Measurements from ENCODE around the gene MAPK6. TPM values are rescaled to one million over a fixed set of nuclear protein-coding genes. Genes with fewer than 3 reads are reported as not detected.
"Not testable (repeated sequence)": the region's sequence is repeated elsewhere in the genome, so short reads cannot be mapped to it uniquely, and the experiment has no call there.

Gene MAPK6
- total and polyA plus RNA-seq, 12 donors: 2.9 to 48.0 (median 17.1) TPM

- TF ChIP-seq CTCF (IDR thresholded peaks at IDR 0.05) (no peak), POLR2A (IDR thresholded peaks at IDR 0.05) (no peak)
- H3K9me3 ChIP-seq (replicated peaks in 1 of 3): no peaks in the 10 kb centered on the region
- peaks cover 0 to 3% of the 10 kb centered on the region in 2 donors for H3K4me1 ChIP-seq (replicated peaks in 1 of 2)
- intact Hi-C loops (cut with DNase I): no loop called here
- DNase-seq: no peak
- H3K36me3 ChIP-seq (replicated peaks in 1 of 2): peaks cover 0 to 4% of the 10 kb centered on the region in 2 donors
- H3K4me3 ChIP-seq: no peak overlapping the region
- no peak overlapping the region for H3K27ac ChIP-seq
- 97 to 100% (median 98%) methylated on average over 1 of the region's 1 CpG for WGBS, 4 donors
- H3K27me3 ChIP-seq: no peaks in the 10 kb centered on the region
These were observed 31.4 kb downstream of the MAPK6 start for GRCh38 chr15:52050416-52050815.

GRCh38 chr15:52052066-52052935 is 33.3 kb downstream of the MAPK6 start:
- no peak overlapping the region for H3K4me3 ChIP-seq
- intact Hi-C loops (cut with DNase I): no loop called here
- TF ChIP-seq CTCF (IDR thresholded peaks at IDR 0.05) (no peak), POLR2A (IDR thresholded peaks at IDR 0.05) (no peak)
- no peak overlapping the region for H3K27ac ChIP-seq
- no peaks in the 10 kb centered on the region for H3K4me1 ChIP-seq (replicated peaks in 1 of 2)
- no peak for DNase-seq
- 76 to 86% (median 85%) methylated on average over 4 of the region's 4 CpGs for WGBS, 4 donors
- H3K36me3 ChIP-seq (replicated peaks in 1 of 2): peaks cover 0 to 4% of the 10 kb centered on the region in 2 donors
- no peaks in the 10 kb centered on the region for H3K27me3 ChIP-seq
- H3K9me3 ChIP-seq (replicated peaks in 1 of 3): no peaks in the 10 kb centered on the region

GRCh38 chr15:52054381-52054780 is 35.4 kb downstream of the MAPK6 start:
- Histone ChIP-seq H3K27ac (no peak overlapping the region), H3K9me3 (replicated peaks in 1 of 3) (no peaks in the 10 kb centered on the region), H3K4me3 (no peak overlapping the region), H3K27me3 (no peaks in the 10 kb centered on the region), H3K4me1 (replicated peaks in 1 of 2) (no peaks in the 10 kb centered on the region), H3K36me3 (replicated peaks in 1 of 2) (peaks cover 0 to 14% of the 10 kb centered on the region in 2 donors)
- WGBS, 4 donors: 92 to 96% (median 93%) methylated on average over 4 of the region's 4 CpGs
- intact Hi-C loops (cut with DNase I): no loop called here
- TF ChIP-seq CTCF (IDR thresholded peaks at IDR 0.05) (no peak), POLR2A (IDR thresholded peaks at IDR 0.05) (no peak)
- DNase-seq: no peak

GRCh38 chr15:52054858-52055257 is 35.8 kb downstream of the MAPK6 start:
- intact Hi-C loops (cut with DNase I); H3K4me1 ChIP-seq (replicated peaks in 1 of 2); H3K27ac ChIP-seq; H3K9me3 ChIP-seq (replicated peaks in 1 of 3); H3K27me3 ChIP-seq; H3K4me3 ChIP-seq; DNase-seq: not testable (repeated sequence)
- 96 to 99% (median 97%) methylated on average over 7 of the region's 7 CpGs for WGBS, 4 donors
- peaks cover 0 to 19% of the 10 kb centered on the region in 2 donors for H3K36me3 ChIP-seq (replicated peaks in 1 of 2)

- intact Hi-C loops (cut with DNase I): no loop called here
- Histone ChIP-seq H3K36me3 (replicated peaks in 1 of 2) (peaks cover 0 to 29% of the 10 kb centered on the region in 2 donors), H3K27me3 (no peaks in the 10 kb centered on the region), H3K27ac (no peak overlapping the region), H3K9me3 (replicated peaks in 1 of 3) (no peaks in the 10 kb centered on the region), H3K4me1 (replicated peaks in 1 of 2) (no peaks in the 10 kb centered on the region), H3K4me3 (no peak overlapping the region)
- 94 to 100% (median 98%) methylated on average over 1 of the region's 1 CpG for WGBS, 4 donors
- no peak for TF ChIP-seq CTCF (IDR thresholded peaks at IDR 0.05)
- TF ChIP-seq POLR2A (IDR thresholded peaks at IDR 0.05): no peak
- no peak for DNase-seq
These were observed 37.0 kb downstream of the MAPK6 start for GRCh38 chr15:52056001-52056400.

Measured in adrenal gland (tissue), 12 donors.